Gastrocnemius medialis (tissue), 4 donors: ENCODE data around the gene SLC26A9. TPM values are rescaled to one million over a fixed set of nuclear protein-coding genes. Genes with fewer than 3 reads are reported as not detected.

Source experiments
- ATAC-seq, 2 donors: fragments of 150-250 bp; one replicate each; pipeline ENCODE4 v1.9.1; 2016
- DNase-seq, 2 donors: peaks; one replicate each; pipeline ENCODE4 v3.0.0-alpha.2; 2019
- H3K27ac ChIP-seq, 4 donors: fragments of 200-600 bp; sonication (generic); 1 replicate in 1 of 4; 2 replicates in 3 of 4; pipeline ENCODE4 v1.5.1; 2016 to 2018; ENCODE audit warnings: mild to moderate bottlenecking in 2 of 4, moderate library complexity in 1 of 4
- H3K27me3 ChIP-seq, 3 donors: fragments of 200-600 bp; sonication (generic) in 2 of 3; 1 replicate in 1 of 3; 2 replicates in 2 of 3; pipeline versions ENCODE4 v1.5.1 to v1.6.0; 2016 to 2019; ENCODE audit warnings: mild to moderate bottlenecking in 1 of 3, moderate library complexity in 1 of 3
- H3K36me3 ChIP-seq, 2 donors: fragments of 200-600 bp; sonication (generic) in 1 of 2; one replicate each; pipeline ENCODE4 v1.5.1; 2017 to 2018
- H3K4me1 ChIP-seq, 2 donors: fragments of 200-600 bp; sonication (generic) in 1 of 2; one replicate each; pipeline ENCODE4 v1.5.1; 2016 to 2017; ENCODE audit warnings: mild to moderate bottlenecking in 2 of 2
- H3K4me3 ChIP-seq, 4 donors: fragments of 200-600 bp; sonication (generic) in 3 of 4; 1 replicate in 1 of 4; 2 replicates in 3 of 4; pipeline ENCODE4 v1.5.1; 2016 to 2019; ENCODE audit warnings: mild to moderate bottlenecking in 2 of 4
- H3K9me3 ChIP-seq, 3 donors: fragments of 200-600 bp; sonication (generic) in 2 of 3; 1 replicate in 1 of 3; 2 replicates in 2 of 3; pipeline ENCODE4 v1.5.1; 2016 to 2019
- CTCF ChIP-seq, 5 experiments: fragments of 450-650 bp in 3 of 5; fragments of 200-600 bp in 2 of 5; sonication (generic) in 2 of 5; IDR thresholded peaks in 4 of 5; conservative IDR thresholded peaks in 1 of 5; 1 replicate in 4 of 5; 2 replicates in 1 of 5; pipeline ENCODE4 v1.5.1; 2016 to 2019; ENCODE audit warnings: antibody characterized with exemption in 5 of 5, mild to moderate bottlenecking in 3 of 5, moderate library complexity in 3 of 5
- POLR2A ChIP-seq, 2 donors: fragments of 450-650 bp; IDR thresholded peaks; one replicate each; pipeline ENCODE4 v1.6.1; 2017; ENCODE audit warnings: antibody characterized with exemption in 2 of 2, mild to moderate bottlenecking in 2 of 2, moderate library complexity in 2 of 2
- in situ Hi-C, 4 donors: fragments of 200-750 bp; cut with MboI; loops; one replicate each; pipeline versions ENCODE4 v1.15.0 to v1.8.0; 2017; ENCODE audit warnings: low sequenced_read_pairs in 4 of 4
- intact Hi-C: fragments of 100-400 bp; cut with DNase I; formaldehyde crosslinking; loops from one replicate; pipeline ENCODE4 v1.15.1; 2023; ENCODE audit warnings: low total_unique reads
- total RNA-seq, 4 donors: library from RNA; depleted of rRNA; stranded (reverse); fragments of >200 nt; gene quantifications; one replicate each; pipeline versions ENCODE4 v1.1.0 to v1.2.3, GENCODE V29; 2016

The SLC26A9 gene
- total RNA-seq, 4 donors from 2014 or later, result 0.10 to 0.32 (median 0.26) TPM

GRCh38 chr1:205961991-205962820 is 18.9 kb upstream of the SLC26A9 start:
- Histone ChIP-seq H3K27ac (peak overlapping the region in 1 of 4 donors; percentile 55), H3K9me3 (no peaks in the 10 kb centered on the region), H3K4me3 (no peak overlapping the region), H3K27me3 (no peaks in the 10 kb centered on the region), H3K36me3 (no peaks in the 10 kb centered on the region), H3K4me1 (peaks cover 18 to 22% of the 10 kb centered on the region in 2 donors)
- intact Hi-C loops, result no loop called here
- TF ChIP-seq POLR2A (IDR thresholded peaks at IDR 0.05), result no peak
- TF ChIP-seq CTCF (IDR thresholded peaks at IDR 0.05 in 4 of 5, conservative IDR thresholded peaks at IDR 0.05 in 1 of 5), result no peak
- DNase-seq (peak; percentile 18 to 49), ATAC-seq (peak; percentile 74 to 84)
- in situ Hi-C loops, result no loop called here

- Histone ChIP-seq H3K4me3 (no peak overlapping the region), H3K27ac (no peak overlapping the region), H3K36me3 (no peaks in the 10 kb centered on the region), H3K4me1 (peaks cover 18 to 22% of the 10 kb centered on the region in 2 donors), H3K27me3 (no peaks in the 10 kb centered on the region), H3K9me3 (no peaks in the 10 kb centered on the region)
- in situ Hi-C loops, result no loop called here
- TF ChIP-seq POLR2A (IDR thresholded peaks at IDR 0.05) (no peak), CTCF (IDR thresholded peaks at IDR 0.05 in 4 of 5, conservative IDR thresholded peaks at IDR 0.05 in 1 of 5) (no peak)
- intact Hi-C loops, result no loop called here
- no peak for ATAC-seq
- no peak for DNase-seq
Measured at GRCh38 chr1:205961405-205961804, 18.1 kb upstream of the SLC26A9 start.

- Histone ChIP-seq H3K4me3 (no peak overlapping the region), H3K27ac (no peak overlapping the region), H3K36me3 (no peaks in the 10 kb centered on the region), H3K9me3 (no peaks in the 10 kb centered on the region), H3K4me1 (peaks cover 18 to 22% of the 10 kb centered on the region in 2 donors), H3K27me3 (no peaks in the 10 kb centered on the region)
- intact Hi-C loops (no loop called here), in situ Hi-C loops (no loop called here)
- no peak for DNase-seq
- TF ChIP-seq POLR2A (IDR thresholded peaks at IDR 0.05), result no peak
- no peak for TF ChIP-seq CTCF (IDR thresholded peaks at IDR 0.05 in 4 of 5, conservative IDR thresholded peaks at IDR 0.05 in 1 of 5)
- ATAC-seq, result no peak
Measured at GRCh38 chr1:205959789-205960188, 16.5 kb upstream of the SLC26A9 start.

- no peaks in the 10 kb centered on the region for H3K27me3 ChIP-seq
- H3K4me1 ChIP-seq, result peaks cover 0 to 9% of the 10 kb centered on the region in 2 donors
- no peak overlapping the region for H3K27ac ChIP-seq
- no peaks in the 10 kb centered on the region for H3K9me3 ChIP-seq
- ATAC-seq (no peak), DNase-seq (no peak)
- no peak for TF ChIP-seq POLR2A (IDR thresholded peaks at IDR 0.05)
- TF ChIP-seq CTCF (IDR thresholded peaks at IDR 0.05 in 4 of 5, conservative IDR thresholded peaks at IDR 0.05 in 1 of 5), result no peak
- no peak overlapping the region for H3K4me3 ChIP-seq
- intact Hi-C loops, result no loop called here
- no peaks in the 10 kb centered on the region for H3K36me3 ChIP-seq
- in situ Hi-C loops, result no loop called here
Measured at GRCh38 chr1:205955499-205955898, 12.2 kb upstream of the SLC26A9 start.
